Measurements from ENCODE around the gene PIP4K2A. TPM values are rescaled to one million over a fixed set of nuclear protein-coding genes. Genes with fewer than 3 reads are reported as not detected.
A peak's percentile ranks its signal among the peaks of the same experiment; 100 is the strongest.

Gene PIP4K2A
- total RNA-seq, 2 donors from 2014 or later: 42.6 to 58.6 TPM

DNA sequence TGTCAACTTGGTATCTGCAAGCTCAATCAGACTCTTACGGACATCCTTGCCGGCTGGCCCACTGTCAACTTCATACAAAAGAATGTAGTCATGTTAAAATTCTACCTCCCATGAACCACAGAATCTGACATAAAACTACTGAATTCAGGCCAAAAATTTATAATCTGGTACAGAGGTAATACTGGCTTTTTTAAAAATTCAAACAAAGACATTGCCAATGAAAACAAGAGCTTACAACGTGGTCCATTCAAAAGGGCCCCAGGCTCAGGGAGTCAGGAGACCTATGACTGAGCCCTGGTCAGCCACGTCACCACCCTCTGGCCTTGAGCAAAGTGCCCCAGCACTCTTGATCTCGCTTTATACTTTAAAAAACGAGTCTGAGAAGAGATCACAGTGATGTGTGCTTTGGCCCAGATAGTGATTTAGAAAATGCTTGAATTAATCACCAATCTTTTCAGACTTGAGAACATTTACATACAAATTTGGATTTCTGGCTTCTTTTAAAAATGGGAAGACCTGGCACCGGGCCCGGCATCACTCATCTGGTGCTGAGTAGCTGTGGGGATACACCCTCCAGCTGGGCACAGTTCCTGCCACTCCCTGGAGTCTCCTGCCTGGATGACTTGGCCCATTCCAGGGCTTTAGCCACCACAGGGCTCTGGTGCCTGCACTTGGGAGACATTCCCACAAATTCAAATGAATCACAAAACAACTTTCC lies 94.1 kb downstream of the PIP4K2A start:
- H3K36me3 ChIP-seq: no peaks in the 10 kb centered on the region
- H3K4me1 ChIP-seq (ENCODE audit: control insufficient read depth in 1 of 2, low read depth in 2 of 2): peaks cover 44 to 86% of the 10 kb centered on the region in 2 donors
- TF ChIP-seq, protein P1, sequence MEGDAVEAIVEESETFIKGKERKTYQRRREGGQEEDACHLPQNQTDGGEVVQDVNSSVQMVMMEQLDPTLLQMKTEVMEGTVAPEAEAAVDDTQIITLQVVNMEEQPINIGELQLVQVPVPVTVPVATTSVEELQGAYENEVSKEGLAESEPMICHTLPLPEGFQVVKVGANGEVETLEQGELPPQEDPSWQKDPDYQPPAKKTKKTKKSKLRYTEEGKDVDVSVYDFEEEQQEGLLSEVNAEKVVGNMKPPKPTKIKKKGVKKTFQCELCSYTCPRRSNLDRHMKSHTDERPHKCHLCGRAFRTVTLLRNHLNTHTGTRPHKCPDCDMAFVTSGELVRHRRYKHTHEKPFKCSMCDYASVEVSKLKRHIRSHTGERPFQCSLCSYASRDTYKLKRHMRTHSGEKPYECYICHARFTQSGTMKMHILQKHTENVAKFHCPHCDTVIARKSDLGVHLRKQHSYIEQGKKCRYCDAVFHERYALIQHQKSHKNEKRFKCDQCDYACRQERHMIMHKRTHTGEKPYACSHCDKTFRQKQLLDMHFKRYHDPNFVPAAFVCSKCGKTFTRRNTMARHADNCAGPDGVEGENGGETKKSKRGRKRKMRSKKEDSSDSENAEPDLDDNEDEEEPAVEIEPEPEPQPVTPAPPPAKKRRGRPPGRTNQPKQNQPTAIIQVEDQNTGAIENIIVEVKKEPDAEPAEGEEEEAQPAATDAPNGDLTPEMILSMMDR (IDR thresholded peaks at IDR 0.05): no peak
- H3K9me3 ChIP-seq: no peaks in the 10 kb centered on the region
- H3K27ac ChIP-seq: peak overlapping the region; percentile 10 to 57
- H3K4me3 ChIP-seq: no peak overlapping the region
- H3K27me3 ChIP-seq (replicated peaks; ENCODE audit: insufficient read depth): no peaks in the 10 kb centered on the region
- ATAC-seq (ENCODE audit: insufficient number of reproducible peaks, low FRiP score, low read depth) (peak; percentile 73), DNase-seq (ENCODE audit: low spot score) (peak; percentile 90)

- H3K4me1 ChIP-seq (ENCODE audit: control insufficient read depth in 1 of 2, low read depth in 2 of 2): peaks cover 39 to 78% of the 10 kb centered on the region in 2 donors
- no peaks in the 10 kb centered on the region for H3K9me3 ChIP-seq
- no peaks in the 10 kb centered on the region for H3K27me3 ChIP-seq (replicated peaks; ENCODE audit: insufficient read depth)
- H3K27ac ChIP-seq: no peak overlapping the region
- DNase-seq (ENCODE audit: low spot score) (no peak), ATAC-seq (ENCODE audit: insufficient number of reproducible peaks, low FRiP score, low read depth) (no peak)
- H3K4me3 ChIP-seq: no peak overlapping the region
- TF ChIP-seq, protein P1 (IDR thresholded peaks at IDR 0.05): no peak
- H3K36me3 ChIP-seq: no peaks in the 10 kb centered on the region
Measured at GRCh38 chr10:22619101-22619500, 95.3 kb downstream of the PIP4K2A start.

- TF ChIP-seq, protein P1 (IDR thresholded peaks at IDR 0.05): no peak
- DNase-seq (ENCODE audit: low spot score) (no peak), ATAC-seq (ENCODE audit: insufficient number of reproducible peaks, low FRiP score, low read depth) (no peak)
- H3K4me1 ChIP-seq (ENCODE audit: control insufficient read depth in 1 of 2, low read depth in 2 of 2): peaks cover 30 to 70% of the 10 kb centered on the region in 2 donors
- no peaks in the 10 kb centered on the region for H3K36me3 ChIP-seq
- H3K9me3 ChIP-seq: no peaks in the 10 kb centered on the region
- H3K27me3 ChIP-seq (replicated peaks; ENCODE audit: insufficient read depth): no peaks in the 10 kb centered on the region
- no peak overlapping the region for H3K4me3 ChIP-seq
- no peak overlapping the region for H3K27ac ChIP-seq
Measured at GRCh38 chr10:22618078-22618785, 96.1 kb downstream of the PIP4K2A start.

GRCh38 chr10:22617516-22617915 lies 96.9 kb downstream of the PIP4K2A start:
- peaks cover 30 to 70% of the 10 kb centered on the region in 2 donors for H3K4me1 ChIP-seq (ENCODE audit: control insufficient read depth in 1 of 2, low read depth in 2 of 2)
- H3K27me3 ChIP-seq (replicated peaks; ENCODE audit: insufficient read depth): no peaks in the 10 kb centered on the region

GRCh38 chr10:22617051-22617450 lies 97.3 kb downstream of the PIP4K2A start:
- ATAC-seq (ENCODE audit: insufficient number of reproducible peaks, low FRiP score, low read depth): no peak
- TF ChIP-seq, protein P1 (IDR thresholded peaks at IDR 0.05): no peak
- Histone ChIP-seq H3K9me3 (no peaks in the 10 kb centered on the region), H3K4me3 (no peak overlapping the region), H3K27me3 (replicated peaks; ENCODE audit: insufficient read depth) (no peaks in the 10 kb centered on the region), H3K27ac (no peak overlapping the region), H3K4me1 (ENCODE audit: control insufficient read depth in 1 of 2, low read depth in 2 of 2) (peaks cover 30 to 67% of the 10 kb centered on the region in 2 donors), H3K36me3 (no peaks in the 10 kb centered on the region)
- no peak for DNase-seq (ENCODE audit: low spot score)

More at GRCh38 chr10:22617516-22617915, 96.9 kb downstream of the PIP4K2A start:
- Histone ChIP-seq H3K36me3 (no peaks in the 10 kb centered on the region), H3K4me3 (no peak overlapping the region), H3K9me3 (no peaks in the 10 kb centered on the region), H3K27ac (no peak overlapping the region)
- DNase-seq (ENCODE audit: low spot score) (no peak), ATAC-seq (ENCODE audit: insufficient number of reproducible peaks, low FRiP score, low read depth) (no peak)
- TF ChIP-seq, protein P1 (IDR thresholded peaks at IDR 0.05): no peak
